ENCODE data around the gene TFDP2.
A peak's percentile ranks its signal among the peaks of the same experiment; 100 is the strongest.
"Not testable (repeated sequence)": the region's sequence is repeated elsewhere in the genome, so short reads cannot be mapped to it uniquely, and the experiment has no call there.

TFDP2 gene

GRCh38 chr3:142124243-142124642 lies 25.1 kb downstream of the TFDP2 start:
- FAIRE-seq, result no peak

GRCh38 chr3:142120707-142121106 lies 28.6 kb downstream of the TFDP2 start:
- no peak for FAIRE-seq

GRCh38 chr3:142118911-142119310 lies 30.4 kb downstream of the TFDP2 start:
- FAIRE-seq, result no peak

GRCh38 chr3:142117056-142117851 lies 32.1 kb downstream of the TFDP2 start:
- FAIRE-seq, result no peak

- no peak for FAIRE-seq
Measured at GRCh38 chr3:142115867-142116668, 33.3 kb downstream of the TFDP2 start.

GRCh38 chr3:142112601-142113000 lies 36.7 kb downstream of the TFDP2 start:
- FAIRE-seq, result no peak

GRCh38 chr3:142106548-142106947 lies 42.8 kb downstream of the TFDP2 start:
- no peak for FAIRE-seq

GRCh38 chr3:142105991-142106390 lies 43.4 kb downstream of the TFDP2 start:
- no peak for FAIRE-seq

- FAIRE-seq, result no peak
Measured at GRCh38 chr3:142104763-142105162, 44.6 kb downstream of the TFDP2 start.

GRCh38 chr3:142098964-142099363 lies 50.4 kb downstream of the TFDP2 start:
- no peak for FAIRE-seq

GRCh38 chr3:142097099-142097843 lies 52.1 kb downstream of the TFDP2 start:
- no peak for FAIRE-seq

GRCh38 chr3:142095841-142096240 lies 53.5 kb downstream of the TFDP2 start:
- no peak for FAIRE-seq

- FAIRE-seq, result not testable (repeated sequence)
Measured at GRCh38 chr3:142088925-142089324, 60.4 kb downstream of the TFDP2 start.

GRCh38 chr3:142088522-142088921 lies 60.8 kb downstream of the TFDP2 start:
- FAIRE-seq, result no peak

- no peak for FAIRE-seq
Measured at GRCh38 chr3:142087676-142088075, 61.7 kb downstream of the TFDP2 start.

GRCh38 chr3:142086581-142087090 lies 62.7 kb downstream of the TFDP2 start:
- no peak for FAIRE-seq

- FAIRE-seq, result peak; percentile 36
Measured at GRCh38 chr3:142081178-142081577, 68.2 kb downstream of the TFDP2 start.

- FAIRE-seq, result no peak
Measured at GRCh38 chr3:142077859-142078500, 71.4 kb downstream of the TFDP2 start.

- no peak for FAIRE-seq
Measured at GRCh38 chr3:142077155-142077858, 72.0 kb downstream of the TFDP2 start.

GRCh38 chr3:142075656-142076055 lies 73.7 kb downstream of the TFDP2 start:
- FAIRE-seq, result not testable (repeated sequence)

GRCh38 chr3:142072816-142073215 lies 76.5 kb downstream of the TFDP2 start:
- FAIRE-seq, result no peak

- no peak for FAIRE-seq
Measured at GRCh38 chr3:142065932-142066331, 83.4 kb downstream of the TFDP2 start.
